Endothelial cell of umbilical vein (primary cell): ENCODE results near the gene HEYL. TPM values are rescaled to one million over a fixed set of nuclear protein-coding genes. Genes with fewer than 3 reads are reported as not detected.

Experiments
- BruUV-seq: library from RNA; stranded (reverse); fragments of 400-500 nt; replicated peaks from 2 replicates; lab custom pipeline; 2021; lab: Mats Ljungman, UMichigan
- CTCF ChIA-PET: fragments of 300-600, 350-600 bp; sonication (Branson Sonifier 250); formaldehyde crosslinking; loops from one replicate; lab custom pipeline; 2021; ENCODE audit warnings: antibody characterized with exemption, inconsistent platforms; lab: Charles Lee
- POLR2A ChIA-PET: fragments of 300-600, 350-600 bp; sonication (Branson Sonifier 250); formaldehyde crosslinking; loops from one replicate; lab custom pipeline; 2021; ENCODE audit warnings: antibody characterized with exemption, inconsistent platforms; lab: Charles Lee
- DNase-seq: peaks from one replicate; pipeline ENCODE4 v3.0.0-alpha.2; 2011; ENCODE audit warnings: low read depth, low spot score
- FAIRE-seq: peaks from 2 replicates; lab custom pipeline; 2011; peaks lifted over from hg19 to GRCh38; lab: Jason Lieb, UNC
- H2AFZ ChIP-seq: 2 replicates; pipeline ENCODE4 v1.6.0; 2012; ENCODE audit warnings: low read depth, low read length, control low read depth, inconsistent platforms
- H3K27ac ChIP-seq: 2 replicates; pipeline ENCODE4 v1.5.1; 2011; ENCODE audit warnings: low read depth, mild to moderate bottlenecking, control low read depth, low read length, moderate library complexity; ENCODE audit not compliant: insufficient read depth
- H3K27me3 ChIP-seq, 2 experiments: 2 replicates each; pipeline versions ENCODE4 v1.6.0 to v1.6.1; 2011; ENCODE audit warnings: low read length in 2 of 2, mixed read lengths in 1 of 2; ENCODE audit not compliant: control insufficient read depth in 2 of 2, insufficient read depth in 2 of 2
- H3K36me3 ChIP-seq, 2 experiments: 2 replicates in 1 of 2; 3 replicates in 1 of 2; pipeline ENCODE4 v1.5.1; 2011; ENCODE audit warnings: low read length in 2 of 2, mild to moderate bottlenecking in 1 of 2, moderate library complexity in 1 of 2; ENCODE audit not compliant: control insufficient read depth in 2 of 2, insufficient read depth in 2 of 2; ENCODE audit errors: extremely low read depth in 1 of 2
- H3K4me1 ChIP-seq: 3 replicates; pipeline ENCODE4 v1.5.1; 2011; ENCODE audit warnings: mild to moderate bottlenecking, low read length; ENCODE audit not compliant: control insufficient read depth, insufficient read depth; ENCODE audit errors: extremely low read depth
- H3K4me2 ChIP-seq: 2 replicates; pipeline ENCODE4 v1.6.1; 2011; ENCODE audit warnings: low read length, control low read depth, mixed read lengths; ENCODE audit not compliant: insufficient read depth
- H3K4me3 ChIP-seq, 3 experiments: fragments of 200-600 bp in 1 of 3; sonication (generic), shearing (Covaris generic) in 1 of 3; replicated peaks in 1 of 3; 2 replicates each; pipeline ENCODE4 v1.5.1; 2011 to 2016; ENCODE audit warnings: control low read depth in 3 of 3, low read length in 3 of 3, mild to moderate bottlenecking in 2 of 3, inconsistent platforms in 1 of 3, low read depth in 1 of 3, moderate library complexity in 1 of 3; ENCODE audit not compliant: insufficient read depth in 1 of 3
- H3K79me2 ChIP-seq: 2 replicates; pipeline ENCODE4 v1.6.0; 2012; ENCODE audit warnings: low read length, inconsistent platforms; ENCODE audit not compliant: control insufficient read depth, insufficient read depth
- H3K9ac ChIP-seq: replicated peaks from 2 replicates; pipeline ENCODE3; 2011; ENCODE audit warnings: low read length, control low read depth; ENCODE audit not compliant: insufficient read depth; ENCODE audit errors: extremely low read depth
- H3K9me1 ChIP-seq: replicated peaks from 3 replicates; pipeline ENCODE4 v1.6.0; 2011; ENCODE audit warnings: mild to moderate bottlenecking, low read length; ENCODE audit not compliant: control insufficient read depth, insufficient read depth; ENCODE audit errors: extremely low read depth
- H3K9me3 ChIP-seq: replicated peaks from 2 replicates; pipeline ENCODE4 v1.5.1; 2012; ENCODE audit warnings: low read length, inconsistent platforms; ENCODE audit not compliant: control insufficient read depth, insufficient read depth
- H4K20me1 ChIP-seq: replicated peaks from 2 replicates; pipeline ENCODE3; 2011; ENCODE audit warnings: mild to moderate bottlenecking, low read length; ENCODE audit not compliant: control insufficient read depth, insufficient read depth; ENCODE audit errors: extremely low read depth
- CTCF ChIP-seq, 2 donors: IDR thresholded peaks; 1 replicate in 1 of 2; 2 replicates in 1 of 2; pipeline ENCODE4 v1.5.1; 2011; ENCODE audit warnings: low read length in 2 of 2, mild to moderate bottlenecking in 2 of 2, moderate library complexity in 2 of 2, control low read depth in 1 of 2, inconsistent platforms in 1 of 2, low read depth in 1 of 2; ENCODE audit not compliant: insufficient read depth in 1 of 2; ENCODE audit errors: extremely low read depth in 1 of 2
- EZH2 ChIP-seq: IDR thresholded peaks from 2 replicates; pipeline ENCODE4 v1.6.1; 2012; ENCODE audit warnings: borderline replicate concordance, low read depth, mild to moderate bottlenecking, moderate library complexity, low read length, inconsistent platforms; ENCODE audit not compliant: severe bottlenecking
- FOS ChIP-seq: IDR thresholded peaks from 2 replicates; pipeline ENCODE4 v1.6.1; 2011; ENCODE audit warnings: mild to moderate bottlenecking, low read length, moderate library complexity, borderline replicate concordance; ENCODE audit not compliant: insufficient read depth
- JUN ChIP-seq: IDR thresholded peaks from 2 replicates; pipeline ENCODE4 v1.6.1; 2011; ENCODE audit warnings: borderline replicate concordance, low read depth; ENCODE audit not compliant: insufficient read length, insufficient read depth
- MAX ChIP-seq: IDR thresholded peaks from 2 replicates; pipeline ENCODE4 v1.6.1; 2011; ENCODE audit not compliant: insufficient read depth, insufficient read length
- MYC ChIP-seq: IDR thresholded peaks from one replicate; pipeline ENCODE4 v1.6.1; 2011; ENCODE audit warnings: mild to moderate bottlenecking, low read depth, low read length
- POLR2A ChIP-seq: IDR thresholded peaks from 2 replicates; pipeline ENCODE4 v1.6.1; 2012; ENCODE audit warnings: low read depth, mild to moderate bottlenecking, control low read depth, low read length
- POLR2AphosphoS5 ChIP-seq: IDR thresholded peaks from 2 replicates; pipeline ENCODE4 v1.6.1; 2012; ENCODE audit warnings: low read depth, mild to moderate bottlenecking, control low read depth, low read length, moderate library complexity; ENCODE audit not compliant: insufficient read depth
- dilution Hi-C: fragments of 300-500 bp; cut with MboI; formaldehyde crosslinking; loops from one replicate; pipeline ENCODE4 v1.15.0; 2019; ENCODE audit warnings: low sequenced_read_pairs; ENCODE audit not compliant: extremely low pct_ligation_motif_present
- intact Hi-C: fragments of 100-400 bp; cut with micrococcal nuclease; formaldehyde crosslinking; loops from one replicate; pipeline ENCODE4 v1.10.0; 2022
- polyA plus RNA-seq, 4 experiments: library from polyadenylated mRNA; depleted of rRNA in 3 of 4; stranded (reverse) in 3 of 4; unstranded in 1 of 4; fragments of >200 nt; gene quantifications; 2 replicates each; pipeline versions ENCODE4 v1.2.1 to v1.2.3, GENCODE V29; 2011 to 2012; ENCODE audit warnings: missing spikeins in 1 of 4
- total RNA-seq: library from RNA; stranded (reverse); gene quantifications from 2 replicates; pipeline ENCODE4 v1.2.3, GENCODE V29; 2021

HEYL gene
- total and polyA plus RNA-seq, 2 donors (not counting 3 experiments of a cell fraction or from before 2014, with no cell fraction given): not detected

DNA sequence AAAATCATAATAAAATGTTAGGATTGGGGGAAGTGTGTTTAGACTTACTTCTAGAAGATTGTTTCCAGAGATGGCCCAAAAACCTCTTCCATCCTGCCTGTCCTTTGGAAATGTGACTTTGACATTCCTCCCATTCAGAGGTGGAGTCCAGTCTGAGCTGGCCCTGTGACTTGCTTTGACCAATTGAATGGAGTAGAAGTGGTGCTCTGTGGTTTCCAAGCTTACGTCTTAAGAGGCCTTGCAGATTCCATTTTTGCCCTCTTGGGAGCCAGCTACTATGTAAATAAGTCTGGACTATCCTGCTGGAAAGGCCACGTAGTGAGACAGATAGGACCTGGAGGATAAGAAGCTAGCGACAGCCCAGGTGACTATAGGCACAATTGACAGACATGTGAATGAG lies 33.8 kb upstream of the HEYL start:
- dilution Hi-C loops (no loop called here), intact Hi-C loops (no loop called here)
- CTCF ChIA-PET: interaction anchor here (0.9 to 9.8 kb wide), 13 partner anchors 8 to 263 kb away, joined by 3 to 113 read pairs (median 5); partner anchors contain the start of gene HEYL
- Histone ChIP-seq H3K4me2 (no peak overlapping the region), H3K27me3 (peaks cover 41 to 46% of the 10 kb centered on the region in 2 experiments), H2AFZ (no peak overlapping the region), H3K27ac (no peak overlapping the region), H3K79me2 (no peaks in the 10 kb centered on the region), H3K4me3 (no peak overlapping the region), H3K9me3 (no peaks in the 10 kb centered on the region), H3K36me3 (no peaks in the 10 kb centered on the region), H3K9ac (no peak overlapping the region), H3K9me1 (no peaks in the 10 kb centered on the region), H3K4me1 (no peaks in the 10 kb centered on the region), H4K20me1 (no peaks in the 10 kb centered on the region)
- no peak for FAIRE-seq
- no TSS peak for BruUV-seq
- no peak for DNase-seq
- TF ChIP-seq POLR2A: no peak
- no peak for TF ChIP-seq MYC
- no peak for TF ChIP-seq MAX
- no peak for TF ChIP-seq CTCF (IDR thresholded peaks at IDR 0.05; ENCODE audit: extremely low read depth in 1 of 2, insufficient read depth in 1 of 2, low read depth in 1 of 2, low read length in 2 of 2)
- no peak for TF ChIP-seq EZH2
- no peak for TF ChIP-seq POLR2AphosphoS5
- TF ChIP-seq JUN: no peak
- TF ChIP-seq FOS: no peak
- POLR2A ChIA-PET: no interaction called here
